Measurements from ENCODE around the gene NRN1.
"Not testable (repeated sequence)": the region's sequence is repeated elsewhere in the genome, so short reads cannot be mapped to it uniquely, and the experiment has no call there.

NRN1 gene

GRCh38 chr6:6025736-6026135 lies 19.0 kb upstream of the NRN1 start:
- Histone ChIP-seq H3K36me3 (replicated peaks; ENCODE audit: low read depth, low read length) (no peaks in the 10 kb centered on the region), H4K20me1 (ENCODE audit: insufficient read depth, low read length) (no peaks in the 10 kb centered on the region), H3K4me3 (ENCODE audit: low read length) (no peak overlapping the region), H3K27me3 (ENCODE audit: low read depth, low read length) (peaks cover 5% of the 10 kb centered on the region; the same call in 1 of the 2 replicates), H3K4me1 (ENCODE audit: low read length) (no peaks in the 10 kb centered on the region), H3K27ac (ENCODE audit: low read length) (no peak overlapping the region), H3K9me3 (ENCODE audit: insufficient read depth, low read length) (no peaks in the 10 kb centered on the region), H3K79me2 (ENCODE audit: low read length) (no peaks in the 10 kb centered on the region), H3K9ac (ENCODE audit: low read length) (no peak overlapping the region), H3K4me2 (ENCODE audit: low read length) (no peak overlapping the region), H2AFZ (ENCODE audit: low read depth, low read length) (no peak overlapping the region)
- TF ChIP-seq EZH2phosphoT487 (IDR thresholded peaks at IDR 0.05; ENCODE audit: low read depth) (no peak), CTCF (IDR thresholded peaks at IDR 0.05; ENCODE audit: low read depth, low read length) (no peak)

GRCh38 chr6:6024220-6024619 lies 17.5 kb upstream of the NRN1 start:
- Histone ChIP-seq H3K27me3 (ENCODE audit: low read depth, low read length) (peaks cover 5% of the 10 kb centered on the region; the same call in 1 of the 2 replicates), H2AFZ (ENCODE audit: low read depth, low read length) (no peak overlapping the region), H3K79me2 (ENCODE audit: low read length) (no peaks in the 10 kb centered on the region), H3K36me3 (replicated peaks; ENCODE audit: low read depth, low read length) (no peaks in the 10 kb centered on the region), H3K9me3 (ENCODE audit: insufficient read depth, low read length) (no peaks in the 10 kb centered on the region), H4K20me1 (ENCODE audit: insufficient read depth, low read length) (no peaks in the 10 kb centered on the region), H3K4me2 (ENCODE audit: low read length) (no peak overlapping the region), H3K4me1 (ENCODE audit: low read length) (no peaks in the 10 kb centered on the region), H3K27ac (ENCODE audit: low read length) (no peak overlapping the region), H3K9ac (ENCODE audit: low read length) (no peak overlapping the region), H3K4me3 (ENCODE audit: low read length) (no peak overlapping the region)
- TF ChIP-seq CTCF (IDR thresholded peaks at IDR 0.05; ENCODE audit: low read depth, low read length): no peak
- no peak for TF ChIP-seq EZH2phosphoT487 (IDR thresholded peaks at IDR 0.05; ENCODE audit: low read depth)

DNA sequence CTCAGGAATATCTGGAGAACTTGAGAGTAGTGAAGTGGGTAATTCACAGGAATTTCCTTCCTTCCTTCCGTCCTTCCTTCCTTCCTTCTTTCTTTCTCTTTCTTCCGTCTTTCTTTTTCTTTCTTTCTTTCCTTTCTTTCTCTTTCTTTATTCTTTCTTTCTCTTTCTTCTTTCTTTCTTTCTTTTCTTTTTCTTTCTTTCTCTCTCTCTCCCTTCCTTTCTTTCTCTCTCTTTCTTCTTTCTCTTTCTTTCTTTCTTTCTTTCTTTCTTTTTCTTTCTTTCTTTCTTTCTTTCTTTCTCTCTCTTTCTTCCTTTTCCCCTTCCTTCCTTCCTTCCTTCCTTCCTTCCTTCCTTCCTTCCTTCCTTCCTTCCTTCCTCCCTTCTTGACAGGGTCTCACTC lies 16.1 kb upstream of the NRN1 start:
- not testable (repeated sequence) for H3K27ac ChIP-seq (ENCODE audit: low read length); H2AFZ ChIP-seq (ENCODE audit: low read depth, low read length); H3K4me2 ChIP-seq (ENCODE audit: low read length); H3K9ac ChIP-seq (ENCODE audit: low read length); H3K79me2 ChIP-seq (ENCODE audit: low read length); H3K27me3 ChIP-seq (ENCODE audit: low read depth, low read length); H4K20me1 ChIP-seq (ENCODE audit: insufficient read depth, low read length); H3K4me1 ChIP-seq (ENCODE audit: low read length); H3K9me3 ChIP-seq (ENCODE audit: insufficient read depth, low read length); H3K4me3 ChIP-seq (ENCODE audit: low read length); H3K36me3 ChIP-seq (replicated peaks; ENCODE audit: low read depth, low read length)

- Histone ChIP-seq H3K9me3 (ENCODE audit: insufficient read depth, low read length) (no peaks in the 10 kb centered on the region), H2AFZ (ENCODE audit: low read depth, low read length) (peak overlapping the region; percentile 66; the same call in 1 of the 2 replicates), H3K36me3 (replicated peaks; ENCODE audit: low read depth, low read length) (no peaks in the 10 kb centered on the region), H3K4me2 (ENCODE audit: low read length) (peak overlapping the region; percentile 100), H3K27ac (ENCODE audit: low read length) (peak overlapping the region; percentile 85), H4K20me1 (ENCODE audit: insufficient read depth, low read length) (no peaks in the 10 kb centered on the region), H3K27me3 (ENCODE audit: low read depth, low read length) (0 out of 2 replicates have a peak, but pooled peaks cover 3% of the 10 kb centered on the region), H3K79me2 (ENCODE audit: low read length) (peaks cover 3% of the 10 kb centered on the region; the same call in 1 of the 2 replicates), H3K4me3 (ENCODE audit: low read length) (peak overlapping the region; percentile 95), H3K4me1 (ENCODE audit: low read length) (peaks cover 19% of the 10 kb centered on the region), H3K9ac (ENCODE audit: low read length) (peak overlapping the region; percentile 77)
- TF ChIP-seq CTCF (IDR thresholded peaks at IDR 0.05; ENCODE audit: low read depth, low read length) (no peak), EZH2phosphoT487 (IDR thresholded peaks at IDR 0.05; ENCODE audit: low read depth) (no peak)
Measured at GRCh38 chr6:6008648-6009421, 2.1 kb upstream of the NRN1 start.
